Tongue (tissue), 2 donors: ENCODE measurements around the gene RNF208. TPM values are rescaled to one million over a fixed set of nuclear protein-coding genes. Genes with fewer than 3 reads are reported as not detected.
"Not testable (repeated sequence)": the region's sequence is repeated elsewhere in the genome, so short reads cannot be mapped to it uniquely, and the experiment has no call there.

Experiments
- DNase-seq: peaks from one replicate; pipeline ENCODE4 v3.0.0-alpha.2; 2015
- total RNA-seq: library from RNA; depleted of rRNA; stranded (reverse); fragments of >200 nt; gene quantifications from one replicate; pipeline ENCODE4 v1.2.3, GENCODE V29; 2014

Gene RNF208
- not detected for total RNA-seq

GRCh38 chr9:137222190-137223077, at the start of gene RNF208:
Gene RNF208, minus strand, starts transcription at chr9:137222240. Its CDS starts 1,028 bp downstream, at chr9:137221212.
- no peak for DNase-seq

GRCh38 chr9:137271696-137272076, 49.6 kb upstream of the RNF208 start:
- DNase-seq = no peak

GRCh38 chr9:137270929-137271695, 49.1 kb upstream of the RNF208 start:
- no peak for DNase-seq

GRCh38 chr9:137269231-137269772, 47.3 kb upstream of the RNF208 start:
- no peak for DNase-seq

GRCh38 chr9:137268538-137269201, 46.6 kb upstream of the RNF208 start:
- no peak for DNase-seq

- no peak for DNase-seq
Observed at GRCh38 chr9:137267933-137268355, 45.9 kb upstream of the RNF208 start.

- no peak for DNase-seq
Observed at GRCh38 chr9:137266585-137267453, 44.8 kb upstream of the RNF208 start.

GRCh38 chr9:137266162-137266527, 44.1 kb upstream of the RNF208 start:
- no peak for DNase-seq

- no peak for DNase-seq
Observed at GRCh38 chr9:137265496-137266161, 43.6 kb upstream of the RNF208 start.

- DNase-seq = no peak
Observed at GRCh38 chr9:137264067-137264466, 42.0 kb upstream of the RNF208 start.

- DNase-seq = no peak
Observed at GRCh38 chr9:137263506-137263905, 41.5 kb upstream of the RNF208 start.

- DNase-seq = no peak
Observed at GRCh38 chr9:137262909-137263285, 40.9 kb upstream of the RNF208 start.

GRCh38 chr9:137262173-137262908, 40.3 kb upstream of the RNF208 start:
- not testable (repeated sequence) for DNase-seq

- no peak for DNase-seq
Observed at GRCh38 chr9:137256856-137257255, 34.8 kb upstream of the RNF208 start.

- no peak for DNase-seq
Observed at GRCh38 chr9:137256362-137256761, 34.3 kb upstream of the RNF208 start.

- DNase-seq = no peak
Observed at GRCh38 chr9:137255448-137256114, 33.5 kb upstream of the RNF208 start.

GRCh38 chr9:137254624-137255447, 32.8 kb upstream of the RNF208 start, which contains the start of gene NELFB:
Gene NELFB, plus strand, starts transcription at chr9:137255327.
- DNase-seq = peak; percentile 96
